OCI-LY1 (cell line): ENCODE measurements around the gene UVSSA.

Experiments
- H2AFZ ChIP-seq: fragments of 200-600 bp; sonication (generic), shearing (Covaris generic); 2 replicates; pipeline ENCODE4 v1.6.0; 2014; ENCODE audit warnings: antibody characterized with exemption, mild to moderate bottlenecking, low read length
- H3F3A ChIP-seq: fragments of 200-600 bp; sonication (generic), shearing (Covaris generic); 2 replicates; pipeline ENCODE4 v1.6.0; 2014; ENCODE audit warnings: mild to moderate bottlenecking, antibody characterized with exemption, low read length, moderate library complexity; ENCODE audit not compliant: insufficient read depth
- H3K27ac ChIP-seq: fragments of 200-600 bp; sonication (generic); 2 replicates; pipeline ENCODE4 v1.5.1; 2014; ENCODE audit warnings: low read length, mixed run types, mild to moderate bottlenecking, low read depth; ENCODE audit not compliant: poor library complexity, severe bottlenecking
- H3K27me3 ChIP-seq: fragments of 200-600 bp; sonication (generic); 2 replicates; pipeline ENCODE4 v1.6.0; 2014; ENCODE audit warnings: antibody characterized with exemption, mild to moderate bottlenecking, low read length, moderate library complexity; ENCODE audit not compliant: insufficient read depth
- H3K36me3 ChIP-seq: fragments of 200-600 bp; sonication (generic); 2 replicates; pipeline ENCODE4 v1.6.1; 2014; ENCODE audit warnings: mild to moderate bottlenecking, antibody characterized with exemption, low read length, moderate library complexity, mixed read lengths; ENCODE audit not compliant: insufficient read depth
- H3K4me1 ChIP-seq: fragments of 200-600 bp; sonication (generic); 2 replicates; pipeline ENCODE4 v1.5.1; 2014; ENCODE audit warnings: mild to moderate bottlenecking, low read length, moderate library complexity; ENCODE audit not compliant: insufficient read depth, severe bottlenecking
- H3K4me2 ChIP-seq: fragments of 200-600 bp; sonication (generic), shearing (Covaris generic); 2 replicates; pipeline ENCODE4 v1.6.1; 2014; ENCODE audit warnings: low read length
- H3K4me3 ChIP-seq: fragments of 200-600 bp; sonication (generic); 2 replicates; pipeline ENCODE4 v1.5.1; 2014; ENCODE audit warnings: low read length, low read depth, mild to moderate bottlenecking, mixed read lengths; ENCODE audit not compliant: poor library complexity, severe bottlenecking
- H3K79me2 ChIP-seq: fragments of 200-600 bp; shearing (Covaris generic); 2 replicates; pipeline ENCODE4 v1.6.1; 2016; ENCODE audit warnings: mixed run types, low read length, mixed read lengths; ENCODE audit not compliant: insufficient read depth
- H3K9ac ChIP-seq: fragments of 200-600 bp; sonication (generic), shearing (Covaris generic); 2 replicates; pipeline ENCODE4 v1.6.1; 2014; ENCODE audit warnings: mild to moderate bottlenecking, low read length, mixed read lengths
- H3K9me2 ChIP-seq: fragments of 200-600 bp; sonication (generic), shearing (Covaris generic); 2 replicates; pipeline ENCODE4 v1.6.1; 2014; ENCODE audit warnings: low read depth, mild to moderate bottlenecking, low read length, mixed read lengths
- H3K9me3 ChIP-seq: fragments of 200-600 bp; shearing (Covaris generic); 2 replicates; pipeline ENCODE4 v1.6.1; 2014; ENCODE audit warnings: low read length, mixed read lengths
- H4K20me1 ChIP-seq: fragments of 200-600 bp; sonication (generic), shearing (Covaris generic); 2 replicates; pipeline ENCODE4 v1.6.0; 2016; ENCODE audit warnings: mild to moderate bottlenecking, low read length; ENCODE audit not compliant: insufficient read depth
- EZH2 ChIP-seq: fragments of 200-600 bp; sonication (generic), shearing (Covaris generic); IDR thresholded peaks from 2 replicates; pipeline ENCODE4 v1.8.0; 2017; ENCODE audit warnings: borderline replicate concordance, mixed run types, mild to moderate bottlenecking, antibody characterized with exemption, low read length, moderate library complexity, mixed read lengths
- TF ChIP-seq, protein P1 (sequence below): fragments of 200-600 bp; sonication (generic), shearing (Covaris generic); IDR thresholded peaks from 2 replicates; pipeline ENCODE4 v1.5.1; 2017; ENCODE audit warnings: mild to moderate bottlenecking, antibody characterized with exemption, low read length, moderate library complexity, mixed read lengths

The UVSSA gene

DNA sequence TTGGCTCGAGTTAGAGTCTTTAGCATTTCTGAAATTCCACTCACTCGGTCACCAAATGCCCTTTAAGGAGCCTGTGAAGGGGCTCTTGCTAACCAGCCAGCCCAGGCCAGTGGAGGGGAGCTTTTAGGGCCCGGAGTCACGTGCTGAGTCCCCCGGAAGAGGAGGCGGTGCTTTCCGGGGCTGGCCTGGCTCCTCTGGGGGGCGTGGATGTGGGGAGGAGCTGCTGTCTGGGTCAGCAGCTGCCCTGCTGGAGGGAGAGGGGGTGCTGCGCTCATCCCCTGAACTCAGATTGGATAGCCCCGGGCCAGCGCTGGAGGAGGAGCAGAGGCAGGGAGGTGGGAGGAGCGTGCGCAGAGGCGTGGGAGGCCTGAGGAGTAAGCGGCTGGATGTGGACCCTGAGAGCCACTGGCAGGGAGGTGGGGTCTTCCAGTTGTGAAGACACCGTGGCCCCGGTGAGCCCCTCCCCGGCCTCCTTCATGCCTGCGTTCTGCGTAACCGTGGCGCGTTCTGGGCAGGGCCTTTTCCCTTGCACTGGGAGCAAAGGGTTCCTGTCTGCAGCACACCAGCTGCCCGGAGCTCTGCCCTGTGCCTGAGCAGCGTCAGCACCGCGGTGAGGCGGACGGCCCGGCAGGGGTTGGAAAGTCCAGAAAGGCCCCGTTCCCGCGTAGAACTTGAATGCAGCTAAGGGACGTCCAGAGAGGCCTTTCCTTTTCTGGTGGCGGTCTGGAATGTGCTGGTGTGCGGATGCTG, 37.6 kb upstream of the UVSSA start:
- no peaks in the 10 kb centered on the region for H3K79me2 ChIP-seq
- no peak overlapping the region for H3K9ac ChIP-seq
- no peak for TF ChIP-seq EZH2
- TF ChIP-seq, protein P1, sequence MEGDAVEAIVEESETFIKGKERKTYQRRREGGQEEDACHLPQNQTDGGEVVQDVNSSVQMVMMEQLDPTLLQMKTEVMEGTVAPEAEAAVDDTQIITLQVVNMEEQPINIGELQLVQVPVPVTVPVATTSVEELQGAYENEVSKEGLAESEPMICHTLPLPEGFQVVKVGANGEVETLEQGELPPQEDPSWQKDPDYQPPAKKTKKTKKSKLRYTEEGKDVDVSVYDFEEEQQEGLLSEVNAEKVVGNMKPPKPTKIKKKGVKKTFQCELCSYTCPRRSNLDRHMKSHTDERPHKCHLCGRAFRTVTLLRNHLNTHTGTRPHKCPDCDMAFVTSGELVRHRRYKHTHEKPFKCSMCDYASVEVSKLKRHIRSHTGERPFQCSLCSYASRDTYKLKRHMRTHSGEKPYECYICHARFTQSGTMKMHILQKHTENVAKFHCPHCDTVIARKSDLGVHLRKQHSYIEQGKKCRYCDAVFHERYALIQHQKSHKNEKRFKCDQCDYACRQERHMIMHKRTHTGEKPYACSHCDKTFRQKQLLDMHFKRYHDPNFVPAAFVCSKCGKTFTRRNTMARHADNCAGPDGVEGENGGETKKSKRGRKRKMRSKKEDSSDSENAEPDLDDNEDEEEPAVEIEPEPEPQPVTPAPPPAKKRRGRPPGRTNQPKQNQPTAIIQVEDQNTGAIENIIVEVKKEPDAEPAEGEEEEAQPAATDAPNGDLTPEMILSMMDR = no peak
- H2AFZ ChIP-seq = no peak overlapping the region
- no peak overlapping the region for H3K27ac ChIP-seq
- H3K36me3 ChIP-seq = peaks cover 31% of the 10 kb centered on the region
- H3F3A ChIP-seq = no peaks in the 10 kb centered on the region
- H3K4me2 ChIP-seq = no peak overlapping the region
- H3K27me3 ChIP-seq = no peaks in the 10 kb centered on the region
- H3K4me3 ChIP-seq = no peak overlapping the region
- H3K9me2 ChIP-seq = no peaks in the 10 kb centered on the region
- peaks cover 18% of the 10 kb centered on the region for H3K4me1 ChIP-seq
- no peaks in the 10 kb centered on the region for H3K9me3 ChIP-seq
- H4K20me1 ChIP-seq = no peaks in the 10 kb centered on the region

DNA sequence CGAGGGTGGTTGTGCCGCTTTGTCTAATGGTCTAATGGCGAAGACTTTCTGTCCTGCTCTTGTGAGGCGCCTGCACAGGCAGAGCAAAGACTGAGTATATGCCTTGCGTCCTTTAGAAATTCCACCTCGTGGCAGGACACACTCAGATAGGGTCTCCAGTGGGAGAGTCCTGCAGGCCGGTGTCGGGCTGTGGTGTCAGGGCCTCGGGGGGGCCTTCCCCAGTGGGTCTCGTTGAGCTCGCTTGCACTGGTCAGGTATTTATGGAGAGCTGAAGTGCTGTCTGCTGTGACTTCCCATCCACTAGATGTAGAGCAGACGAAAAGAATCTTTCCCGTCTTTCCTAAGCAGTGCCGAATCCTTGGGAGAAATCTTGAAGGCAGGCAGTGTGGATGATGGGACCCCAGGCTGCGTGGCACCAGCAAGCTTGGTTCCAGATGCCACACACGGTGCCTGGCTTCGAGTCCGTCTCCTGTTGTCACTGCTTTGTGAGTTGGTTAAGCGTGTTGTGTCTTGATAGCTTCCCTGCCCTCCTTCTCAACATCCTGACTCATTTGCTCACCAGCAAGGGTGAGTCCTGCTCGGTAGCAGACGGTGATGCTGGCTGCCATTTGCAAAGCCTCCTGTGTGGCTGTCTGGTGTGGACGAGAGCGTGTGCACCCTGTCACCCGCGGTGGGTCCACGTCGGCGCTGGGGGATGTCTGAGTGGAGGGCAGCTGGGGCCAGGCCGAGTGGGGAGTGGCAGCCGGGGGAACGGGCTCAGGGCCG, 36.8 kb upstream of the UVSSA start:
- H3K79me2 ChIP-seq = no peaks in the 10 kb centered on the region
- H4K20me1 ChIP-seq = no peaks in the 10 kb centered on the region
- peak overlapping the region; percentile 71 for H3K27ac ChIP-seq
- no peak overlapping the region for H2AFZ ChIP-seq
- H3F3A ChIP-seq = no peaks in the 10 kb centered on the region
- H3K27me3 ChIP-seq = no peaks in the 10 kb centered on the region
- H3K4me1 ChIP-seq = peaks cover 18% of the 10 kb centered on the region
- H3K36me3 ChIP-seq = peaks cover 33% of the 10 kb centered on the region
- no peaks in the 10 kb centered on the region for H3K9me3 ChIP-seq
- no peaks in the 10 kb centered on the region for H3K9me2 ChIP-seq
- H3K4me2 ChIP-seq = peak overlapping the region; percentile 47; the same call in 1 of the 2 replicates
- H3K9ac ChIP-seq = no peak overlapping the region; the same call in 1 of the 2 replicates
- H3K4me3 ChIP-seq = peak overlapping the region; percentile 22
- TF ChIP-seq, protein P1 = no peak
- TF ChIP-seq EZH2 = no peak

DNA sequence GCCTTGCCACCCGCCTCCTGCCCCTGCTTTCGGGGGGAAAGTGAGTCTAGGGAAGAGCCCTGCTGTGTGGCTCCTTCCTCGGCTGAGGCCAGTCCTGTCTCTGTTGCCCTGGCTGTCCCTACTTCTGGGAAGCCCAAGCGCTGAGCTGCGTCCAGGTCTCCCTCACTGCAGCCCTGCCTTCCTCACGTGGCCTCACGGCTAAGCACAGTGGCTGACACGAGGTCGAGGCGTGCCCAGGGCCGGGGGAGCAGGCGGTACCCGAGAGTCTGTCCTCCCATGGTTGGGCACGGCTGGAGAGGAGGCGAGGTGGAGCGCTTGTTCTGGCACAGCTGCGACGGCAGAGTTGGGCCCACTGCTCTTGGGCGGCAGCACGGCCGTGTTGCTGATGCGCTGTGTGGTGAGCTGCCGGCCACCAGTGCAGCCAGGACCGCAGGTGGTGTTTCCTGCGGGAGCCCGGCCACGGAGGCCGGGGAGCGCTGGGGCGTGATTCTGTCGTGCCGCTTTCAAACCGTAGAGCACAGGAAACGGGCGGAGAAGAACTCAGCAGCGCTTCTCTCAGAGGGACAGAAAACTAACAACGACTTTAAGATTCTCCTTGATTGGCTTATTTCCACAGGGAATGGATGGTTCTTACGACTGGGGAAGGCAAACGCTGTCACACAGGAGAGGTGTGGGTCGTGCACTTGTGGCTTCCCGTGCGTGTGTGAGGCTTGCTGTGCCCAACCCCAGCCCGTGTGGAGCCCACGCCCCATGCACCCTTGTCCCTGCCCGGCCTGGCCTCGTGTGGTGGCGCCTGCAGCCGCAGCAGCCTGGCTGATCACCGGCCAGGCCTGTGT, 36.0 kb upstream of the UVSSA start:
- Histone ChIP-seq H3K27ac (peak overlapping the region; percentile 71), H3K9me2 (no peaks in the 10 kb centered on the region), H3K4me1 (peaks cover 18% of the 10 kb centered on the region), H3K36me3 (peaks cover 30% of the 10 kb centered on the region), H3K27me3 (no peaks in the 10 kb centered on the region), H3K9ac (no peak overlapping the region; the same call in 1 of the 2 replicates), H3F3A (no peaks in the 10 kb centered on the region), H3K79me2 (no peaks in the 10 kb centered on the region), H2AFZ (no peak overlapping the region), H3K4me2 (peak overlapping the region; percentile 47; the same call in 1 of the 2 replicates), H3K4me3 (peak overlapping the region; percentile 22), H4K20me1 (no peaks in the 10 kb centered on the region), H3K9me3 (no peaks in the 10 kb centered on the region)
- TF ChIP-seq, protein P1 = no peak
- TF ChIP-seq EZH2 = no peak
